SK-N-SH treated with all-trans-retinoic acid at 6 μM for 48 hours (cell line): ENCODE results near the gene DENND6A.

Source experiments
- ATAC-seq: fragments of 200-7000 bp; cut with Tn5 transposase; 3 replicates; pipeline ENCODE4 v1.9.1; 2020; ENCODE audit warnings: mild to moderate bottlenecking, moderate library complexity
- ARNTL ChIP-seq: fragments of 450-650 bp; formaldehyde crosslinking; IDR thresholded peaks from 2 replicates; pipeline ENCODE4 v1.5.0; 2020; ENCODE audit warnings: low read depth, mild to moderate bottlenecking, moderate library complexity, borderline replicate concordance
- BACH2 ChIP-seq: fragments of 250-450 bp; sonication (Bioruptor Pico); IDR thresholded peaks from 2 replicates; pipeline ENCODE4 v1.9.0; 2021; ENCODE audit warnings: mild to moderate bottlenecking, borderline replicate concordance
- CSDC2 ChIP-seq: fragments of 250-450 bp; sonication (Bioruptor Pico); IDR thresholded peaks from 2 replicates; pipeline ENCODE4 v1.5.0; 2020; ENCODE audit warnings: mild to moderate bottlenecking, moderate library complexity
- CSRNP3 ChIP-seq: fragments of 250-450 bp; sonication (Bioruptor Pico); IDR thresholded peaks from 2 replicates; pipeline ENCODE4 v1.5.1; 2021; ENCODE audit warnings: mild to moderate bottlenecking, moderate library complexity
- ESRRG ChIP-seq: fragments of 250-450 bp; sonication (Bioruptor Pico); IDR thresholded peaks from 2 replicates; pipeline ENCODE4 v1.6.1; 2021; ENCODE audit warnings: mild to moderate bottlenecking
- GLIS3 ChIP-seq: fragments of 250-450 bp; sonication (Bioruptor Pico); IDR thresholded peaks from 2 replicates; pipeline ENCODE4 v1.5.0; 2020; ENCODE audit warnings: mild to moderate bottlenecking, moderate library complexity
- ISL1 ChIP-seq: fragments of 250-450 bp; sonication (Bioruptor Pico); IDR thresholded peaks from 2 replicates; pipeline ENCODE4 v2.1.2; 2022; ENCODE audit warnings: mild to moderate bottlenecking, moderate library complexity
- OSR1 ChIP-seq: fragments of 250-450 bp; sonication (Bioruptor Pico); IDR thresholded peaks from 2 replicates; pipeline ENCODE4 v1.8.0; 2022; ENCODE audit warnings: moderate library complexity, mild to moderate bottlenecking, inconsistent platforms
- PATZ1 ChIP-seq: fragments of 250-450 bp; sonication (Bioruptor Pico); IDR thresholded peaks from 2 replicates; pipeline ENCODE4 v1.8.0; 2020; ENCODE audit warnings: mild to moderate bottlenecking, moderate library complexity, borderline replicate concordance
- PPARA ChIP-seq: fragments of 250-450 bp; sonication (Bioruptor Pico); IDR thresholded peaks from 2 replicates; pipeline ENCODE4 v1.5.0; 2020; ENCODE audit warnings: mild to moderate bottlenecking, borderline replicate concordance
- RARB ChIP-seq: fragments of 250-450 bp; sonication (Bioruptor Pico); IDR thresholded peaks from 2 replicates; pipeline ENCODE4 v1.8.0; 2021; ENCODE audit warnings: mild to moderate bottlenecking, moderate library complexity
- TCF4 ChIP-seq: fragments of 250-450 bp; sonication (Bioruptor Pico); IDR thresholded peaks from 2 replicates; pipeline ENCODE4 v1.8.0; 2021; ENCODE audit warnings: mild to moderate bottlenecking, moderate library complexity, borderline replicate concordance
- TOX ChIP-seq: fragments of 250-450 bp; sonication (Bioruptor Pico); IDR thresholded peaks from 2 replicates; pipeline ENCODE4 v1.8.0; 2021; ENCODE audit warnings: mild to moderate bottlenecking, moderate library complexity, borderline replicate concordance
- TSHZ2 ChIP-seq: fragments of 250-450 bp; sonication (Bioruptor Pico); IDR thresholded peaks from 2 replicates; pipeline ENCODE4 v1.5.0; 2020; ENCODE audit warnings: mild to moderate bottlenecking, moderate library complexity
- ZC3H10 ChIP-seq: fragments of 250-450 bp; sonication (Bioruptor Pico); IDR thresholded peaks from 2 replicates; pipeline ENCODE4 v1.5.1; 2021; ENCODE audit warnings: mild to moderate bottlenecking, moderate library complexity
- ZFP3 ChIP-seq: fragments of 250-450 bp; sonication (Bioruptor Pico); IDR thresholded peaks from 2 replicates; pipeline ENCODE4 v1.5.0; 2020; ENCODE audit warnings: mild to moderate bottlenecking, moderate library complexity
- ZFP30 ChIP-seq: fragments of 450-650 bp; formaldehyde crosslinking; IDR thresholded peaks from 2 replicates; pipeline ENCODE4 v1.5.0; 2022; ENCODE audit warnings: mild to moderate bottlenecking, moderate library complexity
- ZNF565 ChIP-seq: fragments of 450-650 bp; formaldehyde crosslinking; conservative IDR thresholded peaks from 2 replicates; pipeline ENCODE4 v1.5.0; 2020; ENCODE audit warnings: low read depth, mild to moderate bottlenecking, moderate library complexity
- ZNF70 ChIP-seq: fragments of 450-650 bp; formaldehyde crosslinking; IDR thresholded peaks from 2 replicates; pipeline ENCODE4 v1.5.0; 2020; ENCODE audit warnings: mild to moderate bottlenecking, moderate library complexity
- ZNF8 ChIP-seq: fragments of 450-650 bp; formaldehyde crosslinking; IDR thresholded peaks from 2 replicates; pipeline ENCODE4 v1.5.0; 2020; ENCODE audit warnings: mild to moderate bottlenecking, moderate library complexity
- TF ChIP-seq, protein P1 (sequence below): fragments of 250-450 bp; sonication (Bioruptor Pico); IDR thresholded peaks from 2 replicates; pipeline ENCODE4 v1.8.0; 2021; ENCODE audit warnings: low read depth, mild to moderate bottlenecking, moderate library complexity, borderline replicate concordance

Gene DENND6A

GRCh38 chr3:57680046-57680445, 12.8 kb downstream of the DENND6A start:
- ATAC-seq, result no peak
- TF ChIP-seq ESRRG (CRISPR knock-in tag) (no peak), ISL1 (CRISPR knock-in tag) (no peak), PATZ1 (CRISPR knock-in tag) (no peak), PPARA (CRISPR knock-in tag) (no peak), RARB (CRISPR knock-in tag) (no peak), ZNF565 (no peak), OSR1 (CRISPR knock-in tag) (no peak), TOX (CRISPR knock-in tag) (no peak), ZFP3 (no peak)
- TF ChIP-seq, protein P1, sequence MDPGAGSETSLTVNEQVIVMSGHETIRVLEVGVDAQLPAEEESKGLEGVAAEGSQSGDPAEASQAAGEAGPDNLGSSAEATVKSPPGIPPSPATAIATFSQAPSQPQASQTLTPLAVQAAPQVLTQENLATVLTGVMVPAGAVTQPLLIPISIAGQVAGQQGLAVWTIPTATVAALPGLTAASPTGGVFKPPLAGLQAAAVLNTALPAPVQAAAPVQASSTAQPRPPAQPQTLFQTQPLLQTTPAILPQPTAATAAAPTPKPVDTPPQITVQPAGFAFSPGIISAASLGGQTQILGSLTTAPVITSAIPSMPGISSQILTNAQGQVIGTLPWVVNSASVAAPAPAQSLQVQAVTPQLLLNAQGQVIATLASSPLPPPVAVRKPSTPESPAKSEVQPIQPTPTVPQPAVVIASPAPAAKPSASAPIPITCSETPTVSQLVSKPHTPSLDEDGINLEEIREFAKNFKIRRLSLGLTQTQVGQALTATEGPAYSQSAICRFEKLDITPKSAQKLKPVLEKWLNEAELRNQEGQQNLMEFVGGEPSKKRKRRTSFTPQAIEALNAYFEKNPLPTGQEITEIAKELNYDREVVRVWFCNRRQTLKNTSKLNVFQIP, result no peak

DNA sequence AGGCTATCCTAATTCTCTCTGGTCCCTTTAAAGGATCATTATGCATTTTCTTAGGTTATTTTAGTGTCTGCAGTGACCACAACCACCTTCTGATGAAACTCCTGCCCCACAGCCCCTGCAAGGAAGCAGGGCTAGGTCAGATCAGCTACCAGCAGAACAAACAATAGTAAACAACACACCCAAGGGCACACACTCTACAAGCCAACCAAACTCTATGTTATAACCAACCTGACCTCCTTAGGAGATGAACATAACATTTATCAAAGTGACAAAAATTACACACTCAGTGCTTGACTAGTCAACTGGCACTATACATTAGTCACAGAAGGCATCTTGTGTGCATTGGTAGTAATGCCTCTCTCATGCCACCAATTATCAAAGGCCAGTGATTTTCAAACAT, 17.3 kb downstream of the DENND6A start:
- TF ChIP-seq ZNF70 (CRISPR knock-in tag) (no peak), ARNTL (CRISPR knock-in tag) (no peak), PPARA (CRISPR knock-in tag) (no peak), RARB (CRISPR knock-in tag) (no peak), ISL1 (CRISPR knock-in tag) (no peak), OSR1 (CRISPR knock-in tag) (no peak), TSHZ2 (no peak)

DNA sequence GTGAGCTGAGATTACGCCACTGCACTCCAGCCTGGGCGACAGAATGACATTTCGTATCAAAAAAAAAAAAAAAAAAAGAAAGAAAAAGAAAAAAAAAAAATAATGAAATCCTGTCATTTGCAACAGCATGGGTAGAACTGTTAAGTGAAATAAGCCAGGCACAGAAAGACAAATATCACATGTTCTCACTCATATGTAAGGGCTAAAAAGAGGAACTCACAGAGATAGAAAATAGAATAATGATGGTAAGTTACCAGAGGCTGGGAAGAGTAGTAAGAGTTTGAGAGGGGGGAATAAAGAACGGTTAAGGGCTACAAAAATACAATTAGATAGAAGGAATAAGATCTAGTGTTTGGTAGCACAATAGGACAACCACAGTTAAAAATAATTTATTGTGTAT, 19.7 kb downstream of the DENND6A start:
- TF ChIP-seq OSR1 (CRISPR knock-in tag) (no peak), BACH2 (no peak)
- TF ChIP-seq, protein P1, result no peak
- ATAC-seq, result no peak

More for the DNA sequence above, 17.3 kb downstream of the DENND6A start:
- ATAC-seq, result no peak

GRCh38 chr3:57670543-57670942, 22.3 kb downstream of the DENND6A start:
- TF ChIP-seq PATZ1 (CRISPR knock-in tag) (no peak), ESRRG (CRISPR knock-in tag) (no peak), PPARA (CRISPR knock-in tag) (no peak), TCF4 (no peak), ZNF8 (CRISPR knock-in tag) (no peak), BACH2 (no peak), ZNF70 (CRISPR knock-in tag) (no peak), ZNF565 (no peak), ZFP30 (CRISPR knock-in tag) (no peak), CSRNP3 (no peak), CSDC2 (CRISPR knock-in tag) (no peak), TSHZ2 (no peak), TOX (CRISPR knock-in tag) (no peak), ZFP3 (no peak), ZC3H10 (CRISPR knock-in tag) (no peak), RARB (CRISPR knock-in tag) (no peak), GLIS3 (CRISPR knock-in tag) (no peak), ISL1 (CRISPR knock-in tag) (no peak)
- no peak for ATAC-seq
